Hepatocyte (in vitro differentiated cells): ENCODE data around the gene AIFM2. TPM values are rescaled to one million over a fixed set of nuclear protein-coding genes. Genes with fewer than 3 reads are reported as not detected.

Experiments
- DNase-seq: peaks from one replicate; pipeline ENCODE4 v3.0.0-alpha.2; 2016; ENCODE audit warnings: low spot score
- H2AFZ ChIP-seq: fragments of 200-600 bp; sonication (generic); 2 replicates; pipeline ENCODE4 v1.6.0; 2016; ENCODE audit warnings: antibody characterized with exemption, mild to moderate bottlenecking
- H3K27ac ChIP-seq: fragments of 200-600 bp; sonication (generic); 2 replicates; pipeline ENCODE4 v1.5.1; 2016; ENCODE audit warnings: mild to moderate bottlenecking
- H3K27me3 ChIP-seq: fragments of 200-600 bp; sonication (generic); 2 replicates; pipeline ENCODE4 v1.6.1; 2016
- H3K36me3 ChIP-seq: fragments of 200-600 bp; sonication (generic); replicated peaks from 2 replicates; pipeline ENCODE4 v1.5.1; 2016; ENCODE audit warnings: low read depth; ENCODE audit not compliant: insufficient read depth
- H3K4me1 ChIP-seq: fragments of 200-600 bp; sonication (generic); 2 replicates; pipeline ENCODE4 v1.5.1; 2016; ENCODE audit warnings: mild to moderate bottlenecking, moderate library complexity; ENCODE audit not compliant: insufficient read depth
- H3K4me2 ChIP-seq: fragments of 200-600 bp; sonication (generic); 2 replicates; pipeline ENCODE4 v1.6.0; 2016
- H3K4me3 ChIP-seq: fragments of 200-600 bp; sonication (generic); 2 replicates; pipeline ENCODE4 v1.5.1; 2016; ENCODE audit warnings: mild to moderate bottlenecking
- H3K79me2 ChIP-seq: fragments of 200-600 bp; sonication (generic); 2 replicates; pipeline ENCODE4 v1.6.0; 2017; ENCODE audit warnings: mild to moderate bottlenecking
- H3K9me2 ChIP-seq: fragments of 200-600 bp; sonication (generic); replicated peaks from 2 replicates; pipeline ENCODE4 v1.6.0; 2017; ENCODE audit warnings: mild to moderate bottlenecking; ENCODE audit not compliant: insufficient read depth
- H3K9me3 ChIP-seq: fragments of 200-600 bp; sonication (generic); 2 replicates; pipeline ENCODE4 v1.5.1; 2016; ENCODE audit warnings: low read depth, mild to moderate bottlenecking
- H4K20me1 ChIP-seq: fragments of 200-600 bp; sonication (generic); 2 replicates; pipeline ENCODE4 v1.6.0; 2016; ENCODE audit warnings: mild to moderate bottlenecking; ENCODE audit not compliant: insufficient read depth, poor library complexity, severe bottlenecking
- EZH2 ChIP-seq: fragments of 200-600 bp; sonication (generic); IDR thresholded peaks from 2 replicates; pipeline ENCODE4 v1.6.1; 2016; ENCODE audit warnings: antibody characterized with exemption, mild to moderate bottlenecking, borderline replicate concordance
- EZH2phosphoT487 ChIP-seq: fragments of 200-600 bp; sonication (generic); IDR thresholded peaks from one replicate; pipeline ENCODE4 v1.6.1; 2018; ENCODE audit warnings: antibody characterized with exemption, mild to moderate bottlenecking, low read depth, moderate library complexity; ENCODE audit not compliant: unreplicated experiment, severe bottlenecking
- WGBS: methylation state at CpG from one replicate; pipeline ENCODE4 v1.1.6; 2016; ENCODE audit warnings: low lambda C conversion rate; ENCODE audit errors: missing lambda C conversion rate; 5-methylcytosine and 5-hydroxymethylcytosine counted together
- polyA plus RNA-seq: library from polyadenylated mRNA; unstranded; fragments of >200 nt; fragmentation: Nextera tagmentation; extraction: Ambion mirVana; gene quantifications from 2 replicates; pipeline ENCODE4 v1.2.1, GENCODE V29; 2016
- total RNA-seq: library from RNA; depleted of rRNA; stranded (reverse); fragments of >200 nt; gene quantifications from 2 replicates; pipeline ENCODE4 v1.2.3, GENCODE V29; 2014
- TF ChIP-seq, protein P1 (sequence below): fragments of 200-600 bp; sonication (generic); IDR thresholded peaks from 2 replicates; pipeline ENCODE4 v1.5.1; 2016; ENCODE audit warnings: antibody characterized with exemption, mild to moderate bottlenecking; ENCODE audit not compliant: poor library complexity

Gene AIFM2
- total and polyA plus RNA-seq, 2 experiments from 2014 or later, result 8.6 to 16.1 TPM

DNA sequence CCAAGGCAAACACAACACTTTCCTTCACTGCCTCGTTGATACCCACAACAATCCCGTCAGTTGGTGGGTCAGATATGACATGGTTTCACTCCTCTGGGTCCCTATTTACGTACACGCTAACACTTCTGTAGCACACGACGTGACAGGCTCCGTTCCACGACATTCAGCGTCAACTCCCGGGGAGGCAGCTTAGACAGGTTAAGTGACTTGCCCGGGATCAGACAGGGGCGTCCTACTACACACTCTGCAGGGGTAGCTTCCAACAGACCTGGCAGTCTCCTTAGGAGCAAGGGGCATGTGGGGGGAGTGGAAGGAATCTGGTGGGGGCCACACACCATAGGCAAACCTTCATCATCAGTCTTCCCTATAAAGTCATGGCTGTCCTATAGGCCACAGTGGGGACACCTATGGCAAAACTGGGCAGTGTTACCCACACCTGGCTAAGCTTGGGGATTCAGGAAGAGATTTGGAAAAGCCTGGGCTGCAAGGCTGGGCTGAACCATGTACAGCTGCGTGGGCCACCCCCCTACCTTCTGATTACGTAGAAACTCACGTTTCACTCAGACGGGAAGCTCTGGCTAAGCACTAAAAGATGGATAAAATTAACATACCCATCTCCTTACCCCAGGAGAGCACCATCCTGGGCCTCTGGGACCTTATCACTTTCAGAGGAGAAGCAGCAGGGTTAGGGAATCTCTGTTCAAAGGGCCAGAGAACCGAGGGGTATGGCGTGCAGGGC, 11.9 kb upstream of the AIFM2 start:
- no peak for DNase-seq
- WGBS, result 83% methylated on average over 18 of the region's 18 CpGs
- H3K4me1 ChIP-seq, result peaks cover 16% of the 10 kb centered on the region
- no peak overlapping the region for H3K4me3 ChIP-seq
- no peak overlapping the region for H2AFZ ChIP-seq
- H4K20me1 ChIP-seq, result peaks cover 7% of the 10 kb centered on the region
- peaks cover 48% of the 10 kb centered on the region for H3K79me2 ChIP-seq
- no peaks in the 10 kb centered on the region for H3K9me2 ChIP-seq
- no peaks in the 10 kb centered on the region for H3K27me3 ChIP-seq
- peak overlapping the region; percentile 89 for H3K4me2 ChIP-seq
- no peaks in the 10 kb centered on the region for H3K9me3 ChIP-seq
- H3K36me3 ChIP-seq, result no peaks in the 10 kb centered on the region
- TF ChIP-seq EZH2 (no peak), EZH2phosphoT487 (no peak)
- TF ChIP-seq, protein P1, sequence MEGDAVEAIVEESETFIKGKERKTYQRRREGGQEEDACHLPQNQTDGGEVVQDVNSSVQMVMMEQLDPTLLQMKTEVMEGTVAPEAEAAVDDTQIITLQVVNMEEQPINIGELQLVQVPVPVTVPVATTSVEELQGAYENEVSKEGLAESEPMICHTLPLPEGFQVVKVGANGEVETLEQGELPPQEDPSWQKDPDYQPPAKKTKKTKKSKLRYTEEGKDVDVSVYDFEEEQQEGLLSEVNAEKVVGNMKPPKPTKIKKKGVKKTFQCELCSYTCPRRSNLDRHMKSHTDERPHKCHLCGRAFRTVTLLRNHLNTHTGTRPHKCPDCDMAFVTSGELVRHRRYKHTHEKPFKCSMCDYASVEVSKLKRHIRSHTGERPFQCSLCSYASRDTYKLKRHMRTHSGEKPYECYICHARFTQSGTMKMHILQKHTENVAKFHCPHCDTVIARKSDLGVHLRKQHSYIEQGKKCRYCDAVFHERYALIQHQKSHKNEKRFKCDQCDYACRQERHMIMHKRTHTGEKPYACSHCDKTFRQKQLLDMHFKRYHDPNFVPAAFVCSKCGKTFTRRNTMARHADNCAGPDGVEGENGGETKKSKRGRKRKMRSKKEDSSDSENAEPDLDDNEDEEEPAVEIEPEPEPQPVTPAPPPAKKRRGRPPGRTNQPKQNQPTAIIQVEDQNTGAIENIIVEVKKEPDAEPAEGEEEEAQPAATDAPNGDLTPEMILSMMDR, result no peak
- H3K27ac ChIP-seq, result no peak overlapping the region

DNA sequence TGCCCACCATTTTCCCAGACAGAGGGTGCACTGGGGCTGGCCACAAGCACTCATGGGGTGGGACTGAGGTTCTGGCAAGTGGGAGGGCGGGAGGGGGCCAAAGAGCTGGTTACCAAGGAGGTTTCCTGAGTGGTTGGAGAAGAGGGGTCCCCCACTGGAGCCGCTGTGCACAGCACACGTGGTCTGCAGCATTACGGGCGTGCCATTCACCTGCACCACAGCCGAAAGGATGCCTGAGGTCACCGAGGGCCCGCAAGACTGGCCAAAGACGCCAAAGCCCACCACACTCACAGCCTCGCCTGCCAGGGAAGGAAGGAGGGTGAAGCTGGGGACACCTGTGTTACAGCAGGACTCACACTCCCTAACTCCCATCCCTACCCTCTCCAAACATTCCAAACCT, 9.9 kb upstream of the AIFM2 start:
- H3K4me1 ChIP-seq, result peaks cover 14% of the 10 kb centered on the region
- H3K9me3 ChIP-seq, result no peaks in the 10 kb centered on the region
- no peak overlapping the region for H3K4me2 ChIP-seq
- peaks cover 38% of the 10 kb centered on the region for H3K79me2 ChIP-seq
- WGBS, result 96% methylated on average over 10 of the region's 10 CpGs
- peaks cover 4% of the 10 kb centered on the region for H4K20me1 ChIP-seq
- H3K4me3 ChIP-seq, result no peak overlapping the region
- H2AFZ ChIP-seq, result no peak overlapping the region
- no peak for DNase-seq
- no peaks in the 10 kb centered on the region for H3K27me3 ChIP-seq
- no peak overlapping the region for H3K27ac ChIP-seq
- TF ChIP-seq, protein P1, result no peak
- TF ChIP-seq EZH2phosphoT487, result no peak
- no peak for TF ChIP-seq EZH2
- H3K9me2 ChIP-seq, result no peaks in the 10 kb centered on the region
- H3K36me3 ChIP-seq, result no peaks in the 10 kb centered on the region

DNA sequence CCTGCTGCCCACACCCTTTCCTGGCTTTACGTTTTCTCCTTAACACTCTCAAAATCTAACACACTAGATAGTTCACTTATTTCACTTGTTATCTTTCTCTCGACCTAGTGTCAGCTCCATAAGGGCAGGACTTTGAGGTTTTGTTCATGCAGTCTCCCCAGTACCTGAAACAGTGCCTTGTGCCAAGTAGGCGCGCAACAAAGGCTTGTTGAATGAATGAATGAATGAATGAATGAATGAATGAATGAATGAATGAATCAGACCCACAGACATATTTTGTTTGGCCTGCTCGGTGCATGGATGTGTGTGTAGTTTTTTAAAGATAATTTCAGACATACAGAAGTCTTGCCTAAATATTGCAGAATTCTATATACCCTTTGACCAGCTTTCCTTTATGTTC, 7.7 kb upstream of the AIFM2 start:
- no peak for TF ChIP-seq EZH2phosphoT487
- TF ChIP-seq, protein P1, result no peak
- H3K4me1 ChIP-seq, result peaks cover 7% of the 10 kb centered on the region
- WGBS, result 81% methylated on average over 5 of the region's 5 CpGs

More for the DNA sequence above, 7.7 kb upstream of the AIFM2 start:
- no peak for DNase-seq
- Histone ChIP-seq H4K20me1 (no peaks in the 10 kb centered on the region), H3K79me2 (peaks cover 36% of the 10 kb centered on the region), H3K4me2 (no peak overlapping the region), H3K27me3 (no peaks in the 10 kb centered on the region), H3K36me3 (no peaks in the 10 kb centered on the region), H3K9me3 (no peaks in the 10 kb centered on the region), H2AFZ (no peak overlapping the region), H3K9me2 (no peaks in the 10 kb centered on the region), H3K27ac (no peak overlapping the region), H3K4me3 (no peak overlapping the region)
